Breast epithelium (tissue), 3 donors: ENCODE data around the gene KIF6.

Source experiments
- CTCF ChIP-seq, 3 donors: fragments of 450-650 bp; IDR thresholded peaks; one replicate each; pipeline ENCODE4 v1.5.1; 2016 to 2017; ENCODE audit warnings: antibody characterized with exemption in 3 of 3, mild to moderate bottlenecking in 3 of 3, moderate library complexity in 3 of 3
- POLR2A ChIP-seq: fragments of 450-650 bp; IDR thresholded peaks from one replicate; pipeline ENCODE4 v1.6.1; 2016; ENCODE audit warnings: antibody characterized with exemption, mild to moderate bottlenecking, moderate library complexity
- POLR2AphosphoS5 ChIP-seq, 3 donors: sonication (generic); formaldehyde crosslinking; IDR thresholded peaks; one replicate each; pipeline ENCODE4 v1.6.1; 2017; ENCODE audit warnings: antibody characterized with exemption in 3 of 3

GRCh38 chr6:39327507-39327906 lies 397.7 kb downstream of the KIF6 start:
- TF ChIP-seq POLR2A = no peak
- TF ChIP-seq CTCF (IDR thresholded peaks at IDR 0.05) = no peak
- TF ChIP-seq POLR2AphosphoS5 (IDR thresholded peaks at IDR 0.05) = no peak
